HK-2 (cell line): Measurements from ENCODE around the gene DDX59.
"Not testable (repeated sequence)": the region's sequence is repeated elsewhere in the genome, so short reads cannot be mapped to it uniquely, and the experiment has no call there.

Source experiments
- DNase-seq: peaks from one replicate; pipeline ENCODE4 v3.0.0-alpha.2; 2018; ENCODE audit not compliant: unreplicated experiment

DDX59 gene

GRCh38 chr1:200630515-200630899 is 39.2 kb downstream of the DDX59 start:
- DNase-seq: not testable (repeated sequence)

- no peak for DNase-seq
Measured at GRCh38 chr1:200629876-200630514, 39.7 kb downstream of the DDX59 start.

- DNase-seq: no peak
Measured at GRCh38 chr1:200628223-200628881, 41.4 kb downstream of the DDX59 start.

GRCh38 chr1:200627575-200628222 is 42.0 kb downstream of the DDX59 start:
- no peak for DNase-seq

GRCh38 chr1:200626853-200627534 is 42.7 kb downstream of the DDX59 start:
- DNase-seq: no peak

GRCh38 chr1:200625381-200625824 is 44.3 kb downstream of the DDX59 start:
- DNase-seq: no peak

- no peak for DNase-seq
Measured at GRCh38 chr1:200624679-200625335, 44.9 kb downstream of the DDX59 start.

GRCh38 chr1:200620273-200621131 is 49.2 kb downstream of the DDX59 start, which contains the start of gene KIF14:
Gene KIF14, minus strand, starts transcription at chr1:200620751. Its CDS starts 2,028 bp downstream, at chr1:200618723.
- peak; percentile 95 for DNase-seq

GRCh38 chr1:200619894-200620272 is 49.8 kb downstream of the DDX59 start:
- DNase-seq: no peak

GRCh38 chr1:200610846-200611245 is 58.9 kb downstream of the DDX59 start:
- no peak for DNase-seq

GRCh38 chr1:200602632-200603031 is 67.1 kb downstream of the DDX59 start:
- DNase-seq: no peak
